K562 (cell line): ENCODE data around the gene POLR3A. TPM values are rescaled to one million over a fixed set of nuclear protein-coding genes. Genes with fewer than 3 reads are reported as not detected.
A peak's percentile ranks its signal among the peaks of the same experiment; 100 is the strongest.

Experiments
- ARHGAP35 ChIP-seq: fragments of 450-650 bp; IDR thresholded peaks from 2 replicates; pipeline ENCODE4 v1.6.1; 2018; ENCODE audit not compliant: partially characterized antibody
- E2F3 ChIP-seq: fragments of 250-450 bp; sonication (Bioruptor Pico); IDR thresholded peaks from 2 replicates; pipeline ENCODE4 v1.4.0; 2020; ENCODE audit warnings: mild to moderate bottlenecking
- EWSR1 ChIP-seq: fragments of 450-650 bp; IDR thresholded peaks from 2 replicates; pipeline ENCODE4 v1.6.1; 2018; ENCODE audit warnings: borderline replicate concordance, mild to moderate bottlenecking, low read depth, moderate library complexity; ENCODE audit not compliant: partially characterized antibody
- FOS ChIP-seq: IDR thresholded peaks from 3 replicates; pipeline ENCODE4 v1.6.1; 2011; ENCODE audit not compliant: insufficient read length; ENCODE audit errors: extremely low read depth
- GATAD2A ChIP-seq: fragments of 450-650 bp; IDR thresholded peaks from 2 replicates; pipeline ENCODE4 v1.6.1; 2017
- HSF4 ChIP-seq: fragments of 250-450 bp; sonication (Bioruptor Pico); IDR thresholded peaks from 2 replicates; pipeline ENCODE4 v2.1.2; 2022; ENCODE audit warnings: mild to moderate bottlenecking, moderate library complexity, borderline replicate concordance
- IRF2 ChIP-seq: sonication (generic); formaldehyde crosslinking; IDR thresholded peaks from 2 replicates; pipeline ENCODE4 v1.8.1; 2022; ENCODE audit warnings: mild to moderate bottlenecking, missing genetic modification reagents
- KDM5B ChIP-seq: fragments of 200-600 bp; sonication (generic); IDR thresholded peaks from 2 replicates; pipeline ENCODE4 v1.6.1; 2012; ENCODE audit warnings: low read depth, mild to moderate bottlenecking, moderate library complexity, low read length, control low read depth, inconsistent platforms; ENCODE audit not compliant: insufficient replicate concordance
- NCOA2 ChIP-seq, 2 experiments: fragments of 450-650 bp; IDR thresholded peaks; 2 replicates each; pipeline ENCODE4 v1.6.1; 2018; ENCODE audit warnings: mild to moderate bottlenecking in 2 of 2, moderate library complexity in 1 of 2; ENCODE audit not compliant: partially characterized antibody in 2 of 2
- POLR3G ChIP-seq: IDR thresholded peaks from 2 replicates; pipeline ENCODE4 v1.6.1; 2011; ENCODE audit not compliant: insufficient read length, insufficient replicate concordance; ENCODE audit errors: extremely low read depth
- SMAD3 ChIP-seq: fragments of 450-650 bp; formaldehyde crosslinking; conservative IDR thresholded peaks from 2 replicates; pipeline ENCODE4 v1.4.0; 2020; ENCODE audit warnings: mild to moderate bottlenecking
- TSC22D4 ChIP-seq: fragments of 450-650 bp; IDR thresholded peaks from 2 replicates; pipeline ENCODE4 v1.6.1; 2016; ENCODE audit warnings: missing genetic modification characterization, missing biosample characterization, control low read depth
- ZBTB17 ChIP-seq: fragments of 450-650 bp; formaldehyde crosslinking; IDR thresholded peaks from 2 replicates; pipeline ENCODE4 v1.4.0; 2020; ENCODE audit warnings: mild to moderate bottlenecking
- polyA plus RNA-seq, 8 experiments: library from polyadenylated mRNA; depleted of rRNA in 4 of 8; stranded (reverse) in 5 of 8; unstranded in 3 of 8; fragments of >200 nt; fragmentation: Nextera tagmentation in 2 of 8; fragmentation: Illumina TruSeq in 1 of 8; extraction: Ambion mirVana in 2 of 8; extraction: Trizol in 1 of 8; gene quantifications; 2 replicates each; pipeline versions ENCODE4 v1.2.1 to v1.2.3, GENCODE V29; 2011 to 2014; ENCODE audit warnings: inconsistent platforms in 1 of 8, missing spikeins in 1 of 8
- total RNA-seq, 7 experiments: library from RNA; depleted of rRNA in 6 of 7; stranded (reverse); fragments of >200 nt in 6 of 7; fragmentation: Illumina TruSeq in 2 of 7; extraction: Trizol in 2 of 7; gene quantifications; 2 replicates each; pipeline versions ENCODE4 v1.2.1 to v1.2.3, GENCODE V29; 2011 to 2021; ENCODE audit warnings: low replicate concordance in 1 of 7
- TF ChIP-seq, protein P1 (sequence below): fragments of 450-650 bp; IDR thresholded peaks from 2 replicates; pipeline ENCODE4 v1.6.1; 2018; ENCODE audit not compliant: partially characterized antibody
- TF ChIP-seq, protein P2 (sequence below), 2 experiments: fragments of 450-650 bp; conservative IDR thresholded peaks; 2 replicates each; pipeline ENCODE4 v1.6.1; 2017; ENCODE audit warnings: mild to moderate bottlenecking in 2 of 2, moderate library complexity in 2 of 2
- TF ChIP-seq, protein P3 (sequence below): fragments of 450-650 bp; formaldehyde crosslinking; IDR thresholded peaks from 2 replicates; pipeline ENCODE4 v1.4.0; 2022; ENCODE audit warnings: missing genetic modification characterization
- TF ChIP-seq, protein P4 (sequence below), 2 experiments: fragments of 450-650 bp in 1 of 2; sonication (generic) in 1 of 2; formaldehyde crosslinking; conservative IDR thresholded peaks; 2 replicates each; pipeline versions ENCODE4 v1.4.0 to v1.8.1; 2020 to 2022; ENCODE audit warnings: mild to moderate bottlenecking in 1 of 2, missing genetic modification reagents in 1 of 2
- TF ChIP-seq, protein P5 (sequence below): fragments of 250-450 bp; sonication (Bioruptor Pico); IDR thresholded peaks from 2 replicates; pipeline ENCODE4 v1.8.0; 2022; ENCODE audit warnings: inconsistent platforms
- TF ChIP-seq, protein P6 (sequence below): fragments of 450-650 bp; IDR thresholded peaks from 2 replicates; pipeline ENCODE4 v1.6.1; 2016; ENCODE audit warnings: antibody characterized with exemption

Gene POLR3A
- total and polyA plus RNA-seq, 9 of the 15 experiments (the other 6 are each of a cell fraction or from before 2014, with no cell fraction given): 14.9 to 37.0 (median 26.7) TPM

DNA sequence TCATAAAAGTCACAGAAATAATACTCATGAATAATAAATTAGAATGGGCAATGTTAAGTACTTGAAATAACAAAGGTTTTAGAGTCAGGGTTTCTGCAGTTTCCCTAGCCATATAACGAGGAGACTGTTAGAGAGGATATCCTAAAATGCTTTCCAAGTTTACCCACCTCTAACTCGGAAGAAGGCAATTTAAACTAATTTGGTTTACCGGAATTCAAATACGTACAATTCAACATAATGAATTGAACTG, 4.0 kb upstream of the POLR3A start (continued):
- TF ChIP-seq, protein P1, sequence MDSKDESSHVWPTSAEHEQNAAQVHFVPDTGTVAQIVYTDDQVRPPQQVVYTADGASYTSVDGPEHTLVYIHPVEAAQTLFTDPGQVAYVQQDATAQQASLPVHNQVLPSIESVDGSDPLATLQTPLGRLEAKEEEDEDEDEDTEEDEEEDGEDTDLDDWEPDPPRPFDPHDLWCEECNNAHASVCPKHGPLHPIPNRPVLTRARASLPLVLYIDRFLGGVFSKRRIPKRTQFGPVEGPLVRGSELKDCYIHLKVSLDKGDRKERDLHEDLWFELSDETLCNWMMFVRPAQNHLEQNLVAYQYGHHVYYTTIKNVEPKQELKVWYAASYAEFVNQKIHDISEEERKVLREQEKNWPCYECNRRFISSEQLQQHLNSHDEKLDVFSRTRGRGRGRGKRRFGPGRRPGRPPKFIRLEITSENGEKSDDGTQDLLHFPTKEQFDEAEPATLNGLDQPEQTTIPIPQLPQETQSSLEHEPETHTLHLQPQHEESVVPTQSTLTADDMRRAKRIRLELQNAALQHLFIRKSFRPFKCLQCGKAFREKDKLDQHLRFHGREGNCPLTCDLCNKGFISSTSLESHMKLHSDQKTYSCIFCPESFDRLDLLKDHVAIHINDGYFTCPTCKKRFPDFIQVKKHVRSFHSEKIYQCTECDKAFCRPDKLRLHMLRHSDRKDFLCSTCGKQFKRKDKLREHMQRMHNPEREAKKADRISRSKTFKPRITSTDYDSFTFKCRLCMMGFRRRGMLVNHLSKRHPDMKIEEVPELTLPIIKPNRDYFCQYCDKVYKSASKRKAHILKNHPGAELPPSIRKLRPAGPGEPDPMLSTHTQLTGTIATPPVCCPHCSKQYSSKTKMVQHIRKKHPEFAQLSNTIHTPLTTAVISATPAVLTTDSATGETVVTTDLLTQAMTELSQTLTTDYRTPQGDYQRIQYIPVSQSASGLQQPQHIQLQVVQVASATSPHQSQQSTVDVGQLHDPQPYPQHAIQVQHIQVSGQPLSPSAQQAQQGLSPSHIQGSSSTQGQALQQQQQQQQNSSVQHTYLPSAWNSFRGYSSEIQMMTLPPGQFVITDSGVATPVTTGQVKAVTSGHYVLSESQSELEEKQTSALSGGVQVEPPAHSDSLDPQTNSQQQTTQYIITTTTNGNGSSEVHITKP: peak; percentile 74
- TF ChIP-seq, protein P2, sequence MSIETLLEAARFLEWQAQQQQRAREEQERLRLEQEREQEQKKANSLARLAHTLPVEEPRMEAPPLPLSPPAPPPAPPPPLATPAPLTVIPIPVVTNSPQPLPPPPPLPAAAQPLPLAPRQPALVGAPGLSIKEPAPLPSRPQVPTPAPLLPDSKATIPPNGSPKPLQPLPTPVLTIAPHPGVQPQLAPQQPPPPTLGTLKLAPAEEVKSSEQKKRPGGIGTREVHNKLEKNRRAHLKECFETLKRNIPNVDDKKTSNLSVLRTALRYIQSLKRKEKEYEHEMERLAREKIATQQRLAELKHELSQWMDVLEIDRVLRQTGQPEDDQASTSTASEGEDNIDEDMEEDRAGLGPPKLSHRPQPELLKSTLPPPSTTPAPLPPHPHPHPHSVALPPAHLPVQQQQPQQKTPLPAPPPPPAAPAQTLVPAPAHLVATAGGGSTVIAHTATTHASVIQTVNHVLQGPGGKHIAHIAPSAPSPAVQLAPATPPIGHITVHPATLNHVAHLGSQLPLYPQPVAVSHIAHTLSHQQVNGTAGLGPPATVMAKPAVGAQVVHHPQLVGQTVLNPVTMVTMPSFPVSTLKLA (conservative IDR thresholded peaks at IDR 0.05): no peak
- TF ChIP-seq, protein P3, sequence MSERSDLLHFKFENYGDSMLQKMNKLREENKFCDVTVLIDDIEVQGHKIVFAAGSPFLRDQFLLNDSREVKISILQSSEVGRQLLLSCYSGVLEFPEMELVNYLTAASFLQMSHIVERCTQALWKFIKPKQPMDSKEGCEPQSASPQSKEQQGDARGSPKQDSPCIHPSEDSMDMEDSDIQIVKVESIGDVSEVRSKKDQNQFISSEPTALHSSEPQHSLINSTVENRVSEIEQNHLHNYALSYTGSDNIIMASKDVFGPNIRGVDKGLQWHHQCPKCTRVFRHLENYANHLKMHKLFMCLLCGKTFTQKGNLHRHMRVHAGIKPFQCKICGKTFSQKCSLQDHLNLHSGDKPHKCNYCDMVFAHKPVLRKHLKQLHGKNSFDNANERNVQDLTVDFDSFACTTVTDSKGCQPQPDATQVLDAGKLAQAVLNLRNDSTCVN (CRISPR knock-in tag): no peak
- TF ChIP-seq ZBTB17 (no peak), POLR3G (no peak), TSC22D4 (tag) (no peak), GATAD2A (no peak), IRF2 (no peak), SMAD3 (0 out of 2 replicates have a peak, but pooled peaks have one; percentile 5), E2F3 (CRISPR knock-in tag) (no peak), EWSR1 (no peak), NCOA2 (IDR thresholded peaks at IDR 0.05; ENCODE audit: partially characterized antibody in 2 of 2) (no peak), HSF4 (0 out of 2 replicates have a peak, but pooled peaks have one; percentile 7), FOS (no peak), KDM5B (no peak), ARHGAP35 (no peak)
- TF ChIP-seq, protein P4, sequence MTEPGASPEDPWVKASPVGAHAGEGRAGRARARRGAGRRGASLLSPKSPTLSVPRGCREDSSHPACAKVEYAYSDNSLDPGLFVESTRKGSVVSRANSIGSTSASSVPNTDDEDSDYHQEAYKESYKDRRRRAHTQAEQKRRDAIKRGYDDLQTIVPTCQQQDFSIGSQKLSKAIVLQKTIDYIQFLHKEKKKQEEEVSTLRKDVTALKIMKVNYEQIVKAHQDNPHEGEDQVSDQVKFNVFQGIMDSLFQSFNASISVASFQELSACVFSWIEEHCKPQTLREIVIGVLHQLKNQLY (CRISPR knock-in tag; conservative IDR thresholded peaks at IDR 0.05): no peak
- TF ChIP-seq, protein P5, sequence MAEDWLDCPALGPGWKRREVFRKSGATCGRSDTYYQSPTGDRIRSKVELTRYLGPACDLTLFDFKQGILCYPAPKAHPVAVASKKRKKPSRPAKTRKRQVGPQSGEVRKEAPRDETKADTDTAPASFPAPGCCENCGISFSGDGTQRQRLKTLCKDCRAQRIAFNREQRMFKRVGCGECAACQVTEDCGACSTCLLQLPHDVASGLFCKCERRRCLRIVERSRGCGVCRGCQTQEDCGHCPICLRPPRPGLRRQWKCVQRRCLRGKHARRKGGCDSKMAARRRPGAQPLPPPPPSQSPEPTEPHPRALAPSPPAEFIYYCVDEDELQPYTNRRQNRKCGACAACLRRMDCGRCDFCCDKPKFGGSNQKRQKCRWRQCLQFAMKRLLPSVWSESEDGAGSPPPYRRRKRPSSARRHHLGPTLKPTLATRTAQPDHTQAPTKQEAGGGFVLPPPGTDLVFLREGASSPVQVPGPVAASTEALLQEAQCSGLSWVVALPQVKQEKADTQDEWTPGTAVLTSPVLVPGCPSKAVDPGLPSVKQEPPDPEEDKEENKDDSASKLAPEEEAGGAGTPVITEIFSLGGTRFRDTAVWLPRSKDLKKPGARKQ (CRISPR knock-in tag): no peak
- TF ChIP-seq, protein P6, sequence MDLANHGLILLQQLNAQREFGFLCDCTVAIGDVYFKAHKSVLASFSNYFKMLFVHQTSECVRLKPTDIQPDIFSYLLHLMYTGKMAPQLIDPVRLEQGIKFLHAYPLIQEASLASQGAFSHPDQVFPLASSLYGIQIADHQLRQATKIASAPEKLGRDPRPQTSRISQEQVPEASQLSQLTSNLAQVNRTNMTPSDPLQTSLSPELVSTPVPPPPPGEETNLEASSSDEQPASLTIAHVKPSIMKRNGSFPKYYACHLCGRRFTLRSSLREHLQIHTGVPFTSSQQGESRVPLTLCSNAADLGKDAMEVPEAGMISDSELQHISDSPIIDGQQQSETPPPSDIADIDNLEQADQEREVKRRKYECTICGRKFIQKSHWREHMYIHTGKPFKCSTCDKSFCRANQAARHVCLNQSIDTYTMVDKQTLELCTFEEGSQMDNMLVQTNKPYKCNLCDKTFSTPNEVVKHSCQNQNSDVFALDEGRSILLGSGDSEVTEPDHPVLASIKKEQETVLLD: no peak
